ENCODE results near the gene FGD6. TPM values are rescaled to one million over a fixed set of nuclear protein-coding genes. Genes with fewer than 3 reads are reported as not detected.

FGD6 gene
- total and polyA plus RNA-seq, 2 donors (not counting 1 experiment from before 2014, with no cell fraction given) = 1.2 to 8.4 TPM

GRCh38 chr12:95131589-95132340 is 85.5 kb downstream of the FGD6 start:
- ChIA-PET CTCF (no interaction called here), POLR2A (no interaction called here)
- no peaks in the 10 kb centered on the region for H3K9me3 Mint-ChIP-seq (ENCODE audit: insufficient read depth)
- no peak overlapping the region for H2AFZ ChIP-seq (ENCODE audit: insufficient read depth, low read depth, low read length, poor library complexity, severe bottlenecking)
- H3K4me2 ChIP-seq (replicated peaks; ENCODE audit: low read depth, low read length, poor library complexity, severe bottlenecking) = no peak overlapping the region
- H3K27me3 Mint-ChIP-seq = no peaks in the 10 kb centered on the region
- DNase-seq = no peak
- intact Hi-C loops (cut with micrococcal nuclease) = no loop called here
- H3K27ac ChIP-seq (ENCODE audit: low read length in 2 of 2) = no peak overlapping the region
- no peak overlapping the region for H3K27ac Mint-ChIP-seq
- H3K9ac ChIP-seq (ENCODE audit: low read length) = no peak overlapping the region
- no peaks in the 10 kb centered on the region for H3K4me1 Mint-ChIP-seq
- no peak overlapping the region for H3K4me3 Mint-ChIP-seq
- H3K79me2 ChIP-seq (ENCODE audit: control insufficient read depth, insufficient read depth, low read length) = no peaks in the 10 kb centered on the region
- no peaks in the 10 kb centered on the region for H3K27me3 ChIP-seq (replicated peaks in 1 of 4; ENCODE audit: control extremely low read depth in 1 of 4, control insufficient read depth in 3 of 4, insufficient read depth in 4 of 4, low read length in 3 of 4)
- no peaks in the 10 kb centered on the region for H3K9me3 ChIP-seq (ENCODE audit: control extremely low read depth in 1 of 3, control insufficient read depth in 2 of 3, insufficient read depth in 1 of 3, low read length in 2 of 3)
- H3K4me3 ChIP-seq (ENCODE audit: control extremely low read depth in 1 of 5, extremely low read depth in 1 of 5, insufficient read depth in 1 of 5, low read depth in 2 of 5, low read length in 4 of 5) = no peak overlapping the region
- no CpG with 5 or more reads among the region's 10 CpGs for WGBS (ENCODE audit: insufficient coverage)
- TF ChIP-seq CTCF (IDR thresholded peaks at IDR 0.05) (no peak), EZH2 (IDR thresholded peaks at IDR 0.05; ENCODE audit: borderline replicate concordance, insufficient read depth, low read depth, low read length, poor library complexity, severe bottlenecking) (no peak)
- H4K20me1 ChIP-seq (ENCODE audit: control insufficient read depth, insufficient read depth, low read length, poor library complexity, severe bottlenecking) = no peaks in the 10 kb centered on the region
- no peaks in the 10 kb centered on the region for H3K36me3 ChIP-seq (replicated peaks in 1 of 2; ENCODE audit: control extremely low read depth in 1 of 2, control insufficient read depth in 1 of 2, extremely low read depth in 1 of 2, insufficient read depth in 2 of 2, low read length in 1 of 2)
- H3K4me1 ChIP-seq (ENCODE audit: control insufficient read depth in 2 of 2, insufficient read depth in 2 of 2, low read length in 2 of 2) = no peaks in the 10 kb centered on the region
- no peak for ATAC-seq (ENCODE audit: low read depth)

GRCh38 chr12:95130096-95130495 is 87.2 kb downstream of the FGD6 start:
- H3K36me3 ChIP-seq (replicated peaks in 1 of 2; ENCODE audit: control extremely low read depth in 1 of 2, control insufficient read depth in 1 of 2, extremely low read depth in 1 of 2, insufficient read depth in 2 of 2, low read length in 1 of 2) = no peaks in the 10 kb centered on the region
- no peaks in the 10 kb centered on the region for H3K79me2 ChIP-seq (ENCODE audit: control insufficient read depth, insufficient read depth, low read length)
- Mint-ChIP-seq H3K27ac (no peak overlapping the region), H3K27me3 (no peaks in the 10 kb centered on the region), H3K4me3 (no peak overlapping the region), H3K4me1 (no peaks in the 10 kb centered on the region), H3K9me3 (ENCODE audit: insufficient read depth) (no peaks in the 10 kb centered on the region)
- no peak overlapping the region for H2AFZ ChIP-seq (ENCODE audit: insufficient read depth, low read depth, low read length, poor library complexity, severe bottlenecking)
- no peak overlapping the region for H3K4me3 ChIP-seq (ENCODE audit: control extremely low read depth in 1 of 5, extremely low read depth in 1 of 5, insufficient read depth in 1 of 5, low read depth in 2 of 5, low read length in 4 of 5)
- POLR2A ChIA-PET = no interaction called here
- no peaks in the 10 kb centered on the region for H3K9me3 ChIP-seq (ENCODE audit: control extremely low read depth in 1 of 3, control insufficient read depth in 2 of 3, insufficient read depth in 1 of 3, low read length in 2 of 3)
- no peak overlapping the region for H3K27ac ChIP-seq (ENCODE audit: low read length in 2 of 2)
- DNase-seq (no peak), ATAC-seq (ENCODE audit: low read depth) (no peak)
- no CpG with 5 or more reads among the region's 1 CpG for WGBS (ENCODE audit: insufficient coverage)
- CTCF ChIA-PET = no interaction called here
- TF ChIP-seq EZH2 (IDR thresholded peaks at IDR 0.05; ENCODE audit: borderline replicate concordance, insufficient read depth, low read depth, low read length, poor library complexity, severe bottlenecking) (no peak), CTCF (IDR thresholded peaks at IDR 0.05) (no peak)
- no peaks in the 10 kb centered on the region for H3K4me1 ChIP-seq (ENCODE audit: control insufficient read depth in 2 of 2, insufficient read depth in 2 of 2, low read length in 2 of 2)
- H3K9ac ChIP-seq (ENCODE audit: low read length) = no peak overlapping the region
- no peaks in the 10 kb centered on the region for H4K20me1 ChIP-seq (ENCODE audit: control insufficient read depth, insufficient read depth, low read length, poor library complexity, severe bottlenecking)
- H3K4me2 ChIP-seq (replicated peaks; ENCODE audit: low read depth, low read length, poor library complexity, severe bottlenecking) = no peak overlapping the region
- intact Hi-C loops (cut with micrococcal nuclease) = no loop called here
- H3K27me3 ChIP-seq (replicated peaks in 1 of 4; ENCODE audit: control extremely low read depth in 1 of 4, control insufficient read depth in 3 of 4, insufficient read depth in 4 of 4, low read length in 3 of 4) = no peaks in the 10 kb centered on the region
